Adipose tissue (tissue), 3 donors: ENCODE measurements around the gene NBPF14. TPM values are rescaled to one million over a fixed set of nuclear protein-coding genes. Genes with fewer than 3 reads are reported as not detected.
"Not testable (repeated sequence)": the region's sequence is repeated elsewhere in the genome, so short reads cannot be mapped to it uniquely, and the experiment has no call there.

ENCODE experiments used
- H3K27ac ChIP-seq: one replicate; pipeline ENCODE4 v1.5.1; 2013; ENCODE audit warnings: low read depth, low read length
- WGBS, 3 donors: extraction: QIAGEN DNeasy Blood & Tissue Kit; methylation state at CpG; one replicate each; pipeline ENCODE4 v1.1.7; 2013; 5-methylcytosine and 5-hydroxymethylcytosine counted together
- polyA plus RNA-seq, 3 donors: library from polyadenylated mRNA; stranded (reverse); fragments of 200-250 nt; gene quantifications; one replicate each; pipeline ENCODE4 v1.2.3, GENCODE V29; 2013
- donor health status: healthy with polysubstance abuse.
- donor health status: Bipolar disorder and iron deficiency.
- donor health status: healthy.

Gene NBPF14
- 10 to 100 TPM in 2 of 3 donors, 1 to 10 TPM in 1; 9.6 to 21.3 (median 14.0) TPM for polyA plus RNA-seq

- not testable (repeated sequence) for H3K27ac ChIP-seq
- WGBS, 3 donors = no CpG with 5 or more reads among the region's 5 CpGs
Observed at GRCh38 chr1:148595911-148596310, at the start of gene NBPF14. Gene NBPF14 (minus strand): TSS chr1:148596011. CDS start chr1:148595717, 294 bp downstream.

GRCh38 chr1:148625451-148625850 is 29.6 kb upstream of the NBPF14 start:
- WGBS, 3 donors = 0 to 60% (median 0%) methylated on average over 1 to 2 of the region's 6 CpGs
- H3K27ac ChIP-seq = not testable (repeated sequence)

- not testable (repeated sequence) for H3K27ac ChIP-seq
- no CpG with 5 or more reads among the region's 1 CpG for WGBS, 3 donors
Observed at GRCh38 chr1:148618216-148618615, 22.4 kb upstream of the NBPF14 start.

- WGBS, 3 donors = 13 to 33% (median 21%) methylated on average over 1 of the region's 2 CpGs
- not testable (repeated sequence) for H3K27ac ChIP-seq
Observed at GRCh38 chr1:148605266-148605665, 9.5 kb upstream of the NBPF14 start.

GRCh38 chr1:148595360-148595759 is 451 bp downstream of the NBPF14 start:
- WGBS, 3 donors = 0 to 63% (median 6%) methylated on average over 1 of the region's 5 CpGs
- H3K27ac ChIP-seq = not testable (repeated sequence)

GRCh38 chr1:148591098-148591497 is 4.7 kb downstream of the NBPF14 start:
- WGBS, 3 donors = 59 to 100% (median 80%) methylated on average over 1 to 3 of the region's 5 CpGs
- H3K27ac ChIP-seq = not testable (repeated sequence)

- WGBS, 3 donors = 52 to 77% (median 71%) methylated on average over 2 to 3 of the region's 4 CpGs
- H3K27ac ChIP-seq = not testable (repeated sequence)
Observed at GRCh38 chr1:148532158-148532557, 63.7 kb downstream of the NBPF14 start.

- H3K27ac ChIP-seq = not testable (repeated sequence)
- WGBS, 3 donors = 2 to 5% (median 3%) methylated on average over 13 to 21 of the region's 25 CpGs
Observed at GRCh38 chr1:148529101-148529567, 66.7 kb downstream of the NBPF14 start.

- H3K27ac ChIP-seq = not testable (repeated sequence)
- WGBS, 3 donors = 0% methylated on average over 3 to 5 of the region's 24 CpGs
Observed at GRCh38 chr1:148528591-148528990, 67.2 kb downstream of the NBPF14 start.

GRCh38 chr1:148526587-148526986 is 69.2 kb downstream of the NBPF14 start:
- WGBS, 3 donors = 72 to 89% (median 83%) methylated on average over 2 of the region's 2 CpGs
- H3K27ac ChIP-seq = not testable (repeated sequence)

- WGBS, 3 donors = 26 to 35% (median 31%) methylated on average over 9 to 19 of the region's 35 CpGs
- not testable (repeated sequence) for H3K27ac ChIP-seq
Observed at GRCh38 chr1:148523205-148524144, 72.3 kb downstream of the NBPF14 start.

GRCh38 chr1:148522561-148523204 is 73.1 kb downstream of the NBPF14 start:
- WGBS, 3 donors = 0 to 2% (median 1%) methylated on average over 25 to 30 of the region's 30 CpGs
- not testable (repeated sequence) for H3K27ac ChIP-seq

GRCh38 chr1:148522072-148522471 is 73.7 kb downstream of the NBPF14 start:
- WGBS, 3 donors = 0 to 2% (median 1%) methylated on average over 12 to 17 of the region's 23 CpGs
- not testable (repeated sequence) for H3K27ac ChIP-seq

GRCh38 chr1:148514310-148514709 is 81.5 kb downstream of the NBPF14 start:
- WGBS, 3 donors = no CpG with 5 or more reads among the region's 3 CpGs
- not testable (repeated sequence) for H3K27ac ChIP-seq

GRCh38 chr1:148512571-148513184 is 83.1 kb downstream of the NBPF14 start:
- not testable (repeated sequence) for H3K27ac ChIP-seq
- WGBS, 3 donors = 75 to 89% (median 80%) methylated on average over 8 to 9 of the region's 9 CpGs

- H3K27ac ChIP-seq = not testable (repeated sequence)
Observed at GRCh38 chr1:148493933-148494332, 101.9 kb downstream of the NBPF14 start.

GRCh38 chr1:148483029-148483428 is 112.8 kb downstream of the NBPF14 start, which contains the start of gene PPIAL4G:
Gene PPIAL4G (minus strand): TSS chr1:148483302. CDS start chr1:148483252, 50 bp downstream.
- not testable (repeated sequence) for H3K27ac ChIP-seq
- 92 to 95% (median 94%) methylated on average over 12 of the region's 12 CpGs for WGBS, 3 donors
